GM18505 (cell line): ENCODE results near the gene AMER3.

Source experiments
- ATAC-seq: cut with Tn5 transposase; IDR thresholded peaks from one replicate; pipeline ENCODE4 v1.9.1; 2021; ENCODE audit not compliant: unreplicated experiment
- POLR2A ChIP-seq: IDR thresholded peaks from 4 replicates; pipeline ENCODE4 v1.6.1; 2011; ENCODE audit warnings: borderline replicate concordance; ENCODE audit not compliant: insufficient read depth, insufficient read length; ENCODE audit errors: extremely low read depth

The AMER3 gene

DNA sequence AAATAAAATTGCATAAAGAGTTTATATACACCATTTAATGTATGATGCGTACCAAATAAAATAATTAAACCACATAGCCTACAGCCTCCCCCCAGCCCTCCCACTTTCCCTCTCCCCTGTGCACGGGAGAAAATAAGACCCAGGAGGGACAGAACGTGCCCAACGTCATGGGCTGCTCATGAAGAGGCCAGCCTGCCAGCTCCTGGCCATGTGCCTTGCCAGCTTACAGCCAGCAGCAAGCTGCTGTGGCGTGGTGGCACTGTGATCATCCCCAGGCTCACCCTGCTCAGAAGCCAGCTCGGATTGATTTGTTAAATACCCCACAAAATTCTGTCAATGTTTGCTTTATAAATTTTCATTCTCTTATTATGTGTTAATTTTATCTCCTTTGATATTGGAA, 18.9 kb upstream of the AMER3 start:
- TF ChIP-seq POLR2A, result no peak
- ATAC-seq, result no peak

DNA sequence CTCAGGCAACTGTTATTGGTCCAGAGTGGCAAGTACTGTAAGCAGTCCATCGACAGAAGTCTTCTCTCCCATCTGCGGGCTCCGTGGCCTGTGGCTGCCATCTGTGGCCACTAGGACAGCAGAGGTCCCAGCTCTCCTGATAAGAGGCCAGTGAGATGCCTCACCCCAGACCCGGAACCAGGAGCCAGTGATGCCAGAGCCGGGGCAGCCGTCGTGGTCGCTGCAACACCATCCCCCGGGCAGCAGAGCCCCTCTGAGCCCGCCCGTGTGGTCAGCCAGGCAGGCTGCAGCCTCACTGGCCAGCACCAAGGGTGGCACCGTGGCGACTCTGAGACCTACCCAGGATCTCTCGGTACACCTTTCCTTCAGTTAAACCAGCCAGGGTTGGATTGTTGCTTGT, 17.7 kb upstream of the AMER3 start:
- TF ChIP-seq POLR2A, result no peak

DNA sequence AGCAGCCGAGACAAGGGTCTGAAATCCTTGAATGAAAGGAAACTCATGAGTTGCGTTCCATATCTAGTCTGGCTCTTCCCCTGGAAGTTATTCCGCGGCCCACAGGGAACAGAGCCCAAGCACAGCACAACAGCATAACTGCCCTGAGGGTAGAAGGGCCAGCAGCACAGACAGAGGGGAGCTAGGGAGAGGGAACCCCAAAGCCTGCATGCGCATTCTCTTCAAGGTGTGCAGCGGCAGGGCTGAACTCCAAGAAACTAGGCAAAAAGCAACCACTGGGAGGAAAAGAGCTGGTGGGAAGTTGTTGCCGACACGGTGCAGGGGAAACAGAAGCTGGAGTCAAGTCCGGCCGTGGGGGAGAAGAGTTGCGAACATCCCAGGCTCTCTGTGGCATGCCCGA, 14.7 kb upstream of the AMER3 start:
- TF ChIP-seq POLR2A, result no peak
- ATAC-seq, result no peak

More for the DNA sequence above, 17.7 kb upstream of the AMER3 start:
- no peak for ATAC-seq

DNA sequence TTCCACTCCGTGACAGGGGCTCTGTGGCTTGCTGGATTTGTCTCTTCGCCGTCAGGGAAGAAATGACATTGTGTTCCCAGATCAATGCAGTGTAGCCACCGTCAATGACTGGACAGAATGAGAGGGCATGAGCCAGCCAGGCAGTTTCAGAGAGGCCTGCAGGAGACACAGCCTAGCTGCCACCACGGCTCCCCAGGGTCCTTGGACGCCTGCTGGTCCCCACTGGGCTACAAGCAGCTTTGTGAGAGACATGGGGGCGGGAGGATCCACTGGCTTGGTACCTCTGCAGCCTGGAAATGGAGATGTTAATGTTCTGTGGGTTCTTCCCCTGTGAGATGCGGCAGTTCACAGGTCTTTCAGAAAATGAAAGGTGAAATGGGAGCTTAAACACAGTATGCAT, 12.1 kb upstream of the AMER3 start:
- no peak for TF ChIP-seq POLR2A
- no peak for ATAC-seq

DNA sequence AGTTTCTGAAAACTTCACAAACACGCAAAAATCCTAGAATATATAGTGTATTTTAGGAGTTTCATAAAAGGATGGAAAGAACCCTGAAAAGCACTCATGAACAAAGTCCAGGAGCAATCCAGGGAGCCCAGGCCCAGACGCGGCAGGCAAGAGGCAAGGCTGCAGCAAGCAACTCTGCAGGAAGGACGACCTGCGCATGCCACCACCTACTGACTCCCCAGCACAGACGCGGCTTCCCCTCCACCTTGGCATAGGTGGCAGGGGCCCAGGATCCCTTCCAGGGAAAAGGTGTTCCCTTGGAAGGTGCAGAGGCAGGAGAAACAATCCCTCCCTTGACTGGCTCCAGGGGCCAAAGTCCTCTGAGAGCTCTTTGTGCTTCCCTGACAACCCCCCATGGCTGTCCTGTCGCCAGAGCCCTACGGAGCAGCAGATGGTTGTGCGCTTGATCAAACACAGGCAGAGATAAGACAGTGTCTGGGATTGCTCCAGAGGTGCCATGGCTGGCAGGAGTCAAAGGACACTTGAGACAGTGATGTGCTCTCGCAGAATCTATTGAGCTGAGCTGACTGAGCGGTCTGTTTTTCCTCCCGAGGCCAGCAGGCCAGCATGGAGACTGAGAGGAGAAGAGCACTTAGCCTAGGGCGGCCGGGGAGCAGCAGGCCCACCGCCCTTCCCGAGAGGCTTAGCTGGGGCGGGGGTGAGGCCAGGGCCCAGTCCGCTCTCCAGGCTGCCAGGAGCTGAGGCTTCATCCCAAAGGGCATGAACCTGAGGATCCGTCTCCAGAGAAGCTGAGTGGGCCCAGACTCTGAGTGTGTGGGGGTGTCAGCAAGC, 10.8 kb upstream of the AMER3 start:
- no peak for ATAC-seq
- no peak for TF ChIP-seq POLR2A

DNA sequence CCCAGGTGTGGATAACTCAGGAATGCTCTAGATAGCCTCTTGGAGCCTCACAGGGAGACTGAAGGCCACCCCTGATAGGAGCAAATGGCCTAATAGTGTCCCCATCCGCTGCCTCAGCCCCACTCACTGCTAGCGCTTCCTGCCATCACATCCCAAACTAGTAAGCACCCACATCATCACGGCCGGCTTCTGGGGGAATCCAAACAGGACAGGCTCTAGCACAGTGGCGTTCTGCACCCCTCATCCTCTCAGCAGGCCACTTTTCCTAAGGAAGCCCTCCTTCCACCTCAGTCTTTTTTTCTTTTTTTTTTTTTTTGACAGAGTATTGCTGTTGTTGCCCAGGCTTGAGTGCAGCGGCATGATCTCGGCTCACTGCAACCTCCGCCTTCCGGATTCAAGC, 6.3 kb upstream of the AMER3 start:
- ATAC-seq, result no peak
- TF ChIP-seq POLR2A, result no peak

- ATAC-seq, result no peak
These were observed 5.7 kb upstream of the AMER3 start for GRCh38 chr2:130749641-130750040.

DNA sequence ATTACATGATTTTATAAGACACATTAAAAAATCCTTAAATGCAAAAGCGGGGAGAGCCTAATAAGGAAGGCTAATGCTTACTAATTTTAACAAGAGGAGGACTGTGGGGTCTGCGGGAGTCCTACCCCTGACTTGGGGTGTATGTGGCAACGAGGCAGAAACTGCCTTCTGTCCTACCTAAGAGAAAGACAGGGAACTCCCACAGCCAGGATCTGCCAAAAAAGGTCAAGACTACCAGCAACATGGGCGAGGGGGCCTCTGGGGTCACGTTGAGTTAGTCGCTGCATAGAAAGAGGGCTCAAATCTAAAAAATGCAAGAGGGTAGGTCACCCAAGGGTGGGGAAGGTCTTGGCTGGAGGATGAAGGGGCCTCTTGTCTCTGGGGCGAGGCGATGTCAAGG, 529 bp upstream of the AMER3 start:
- ATAC-seq, result no peak

More at GRCh38 chr2:130749641-130750040, 5.7 kb upstream of the AMER3 start:
- TF ChIP-seq POLR2A, result no peak

DNA sequence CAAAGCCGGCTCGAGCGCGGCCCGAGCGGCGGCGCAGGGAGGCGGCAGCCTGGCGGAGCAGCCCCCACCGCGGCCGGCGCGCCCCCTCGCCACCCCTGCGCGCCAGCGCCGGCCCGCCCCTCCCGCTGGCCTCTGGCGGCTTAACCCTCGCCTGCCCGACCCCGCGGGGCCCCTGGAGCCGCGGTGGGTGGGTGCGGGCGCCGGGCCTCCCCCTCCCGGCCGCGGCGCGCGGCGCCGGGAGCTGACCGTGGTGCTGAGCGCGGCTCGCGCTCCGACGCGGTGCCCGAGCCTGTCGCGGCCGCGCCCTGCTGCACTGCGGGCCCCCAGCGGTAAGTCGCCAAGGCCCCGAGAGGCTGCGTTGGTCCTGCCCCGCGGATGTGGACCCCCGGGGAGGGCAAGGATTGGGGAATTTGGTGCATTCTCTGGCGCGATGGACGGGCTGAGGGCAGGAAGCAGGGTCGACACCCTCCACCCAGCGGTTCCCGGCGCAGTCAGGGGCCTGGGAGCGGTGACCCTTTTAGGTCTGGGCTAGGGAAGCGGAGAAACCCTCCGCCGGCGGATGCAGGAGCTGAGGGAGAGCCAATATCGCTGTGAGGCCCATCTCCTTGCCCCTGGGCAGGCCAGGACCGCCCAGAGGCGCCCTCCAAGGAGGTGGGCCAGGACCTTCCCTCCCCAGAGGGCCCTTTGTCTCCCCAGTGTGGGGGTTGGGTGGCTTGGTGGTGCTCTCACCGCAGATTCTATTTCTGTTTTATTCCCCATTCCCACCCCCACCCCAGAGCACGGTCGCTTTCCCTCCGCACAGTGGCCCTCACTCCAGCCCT, 923 bp downstream of the AMER3 start:
- TF ChIP-seq POLR2A, result no peak
- peak; percentile 70 for ATAC-seq

More for the DNA sequence above, 529 bp upstream of the AMER3 start:
- no peak for TF ChIP-seq POLR2A

DNA sequence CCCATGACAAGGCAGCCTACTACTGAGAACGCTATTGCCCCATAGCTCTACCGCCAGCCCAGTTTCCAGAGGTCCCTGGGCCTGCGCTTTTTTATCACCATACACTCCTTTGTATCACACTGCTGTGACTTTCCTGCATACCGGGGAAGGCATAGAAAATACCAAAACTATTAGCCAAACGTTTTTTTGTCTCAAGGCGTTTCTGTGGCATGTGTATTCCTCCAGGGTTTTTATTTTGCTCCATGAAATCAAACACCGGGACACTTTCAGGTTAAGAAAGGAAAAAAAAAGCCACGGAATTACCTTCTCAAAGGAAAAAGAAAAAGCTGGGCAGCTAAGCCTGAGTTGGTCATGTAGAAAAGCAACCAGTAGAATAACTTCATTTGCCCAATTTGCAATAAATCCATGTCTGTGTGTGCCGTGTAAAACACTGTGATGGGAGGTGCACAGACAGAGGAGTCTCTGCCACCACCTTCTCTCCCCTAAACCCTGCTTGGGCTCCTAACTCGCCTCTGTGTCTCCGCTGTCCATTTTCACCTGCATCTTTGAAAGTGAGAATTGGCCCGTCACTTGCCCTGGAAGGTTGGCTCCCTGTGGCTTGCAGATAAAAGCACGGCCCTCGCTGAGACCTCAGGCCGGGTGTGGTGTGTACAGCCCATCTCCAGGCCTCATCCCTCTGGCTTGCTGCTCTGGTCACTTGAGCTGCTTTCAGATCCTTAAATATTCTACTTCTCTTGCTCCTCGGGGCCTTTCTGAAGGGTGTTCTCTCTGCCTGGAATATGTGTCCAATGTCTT, 1.7 kb downstream of the AMER3 start:
- no peak for TF ChIP-seq POLR2A
- ATAC-seq, result no peak

GRCh38 chr2:130759906-130760753, 4.8 kb downstream of the AMER3 start:
- TF ChIP-seq POLR2A, result no peak
- no peak for ATAC-seq
